Activated naive CD4-positive, alpha-beta T cell treated with Interleukin-2 at 50 U/mL for 16 hours (primary cell): ENCODE data around the gene SEC14L2.
"Not testable (repeated sequence)": the region's sequence is repeated elsewhere in the genome, so short reads cannot be mapped to it uniquely, and the experiment has no call there.

Experiments used
- DNase-seq: peaks from one replicate; pipeline ENCODE4 v3.0.0-alpha.2; 2020

The SEC14L2 gene

GRCh38 chr22:30429887-30430286 is 33.1 kb downstream of the SEC14L2 start:
- no peak for DNase-seq

DNA sequence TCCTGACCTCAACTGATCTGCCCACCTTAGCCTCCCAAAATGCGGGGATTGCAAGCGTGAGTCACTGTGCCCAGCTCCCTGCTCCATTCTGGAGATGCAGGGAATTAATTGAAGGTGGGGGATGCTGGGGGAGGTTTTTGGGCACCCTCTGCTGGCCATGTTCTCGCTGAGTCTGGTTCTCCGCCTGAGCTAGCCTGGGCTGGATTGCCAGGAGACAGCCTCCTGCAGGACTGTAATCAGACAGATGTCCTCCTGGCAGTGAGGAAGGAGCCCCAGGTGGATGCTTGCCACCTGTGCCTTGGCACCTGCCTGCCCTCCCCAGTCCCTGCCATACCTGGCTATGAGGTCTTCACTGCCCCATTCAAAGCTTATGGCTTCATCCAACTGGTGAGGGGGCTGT is 34.1 kb downstream of the SEC14L2 start:
- no peak for DNase-seq

GRCh38 chr22:30432096-30432495 is 35.3 kb downstream of the SEC14L2 start:
- DNase-seq = no peak

DNA sequence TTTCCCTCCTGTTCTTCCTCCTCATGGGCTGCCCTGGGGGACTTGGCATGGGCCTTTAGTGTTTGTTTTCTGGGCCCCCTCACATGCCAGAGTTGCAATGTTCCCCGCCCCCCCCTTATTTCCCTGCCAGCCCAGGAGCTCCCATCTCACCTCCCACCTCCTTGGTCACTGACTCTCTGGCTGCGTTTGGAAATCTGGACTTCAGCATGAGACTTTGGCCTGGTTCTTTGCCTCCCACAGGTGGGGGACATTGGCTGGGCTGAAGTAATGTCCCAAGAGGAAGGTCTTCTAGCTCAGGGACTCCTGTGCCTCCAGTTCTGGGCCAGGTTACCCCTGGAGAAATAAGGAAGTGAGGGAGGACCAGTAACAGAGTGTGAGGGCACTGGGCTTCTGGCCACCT is 35.7 kb downstream of the SEC14L2 start:
- DNase-seq = no peak

GRCh38 chr22:30433227-30433626 is 36.4 kb downstream of the SEC14L2 start:
- DNase-seq = no peak

DNA sequence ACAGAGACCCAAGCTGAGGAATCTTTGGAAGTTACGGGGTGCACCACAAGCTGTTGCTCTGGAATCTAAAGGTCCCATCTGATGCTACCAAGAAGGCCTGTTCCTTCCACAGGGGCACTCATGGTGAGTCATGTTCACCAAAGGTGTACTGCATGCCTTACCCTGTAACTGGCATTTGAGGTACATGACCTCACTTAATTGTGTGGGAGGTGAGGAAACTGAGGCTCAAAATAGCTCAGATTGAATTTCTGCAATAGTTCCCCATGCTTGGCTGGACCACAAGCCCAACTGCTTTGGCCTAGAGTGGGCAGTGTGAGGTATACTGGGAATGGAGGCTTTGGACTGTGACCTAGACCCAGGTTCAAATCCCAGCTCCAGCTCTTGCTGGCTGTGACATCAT is 37.0 kb downstream of the SEC14L2 start:
- no peak for DNase-seq

DNA sequence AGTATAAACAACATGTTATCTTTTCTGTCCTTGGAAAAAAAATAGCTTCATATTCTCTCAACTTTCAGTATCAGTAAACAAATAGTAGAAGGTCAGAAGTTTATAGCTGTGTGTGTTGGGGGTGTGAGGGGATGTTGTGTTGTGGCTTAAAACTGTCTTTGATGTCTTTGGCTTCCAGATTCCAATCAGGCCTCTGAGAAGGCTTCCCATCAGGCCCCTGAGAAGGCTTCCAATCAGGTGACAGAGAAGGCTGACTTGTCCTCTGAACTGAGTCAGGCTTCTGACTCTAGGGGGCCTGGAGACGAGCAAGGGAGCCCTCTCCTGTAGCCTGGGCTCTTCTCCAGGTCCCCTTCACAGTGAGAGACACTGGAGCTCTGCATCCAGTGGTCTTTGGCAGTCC is 38.0 kb downstream of the SEC14L2 start:
- no peak for DNase-seq

GRCh38 chr22:30435674-30436126 is 38.9 kb downstream of the SEC14L2 start:
- DNase-seq = peak; percentile 79

DNA sequence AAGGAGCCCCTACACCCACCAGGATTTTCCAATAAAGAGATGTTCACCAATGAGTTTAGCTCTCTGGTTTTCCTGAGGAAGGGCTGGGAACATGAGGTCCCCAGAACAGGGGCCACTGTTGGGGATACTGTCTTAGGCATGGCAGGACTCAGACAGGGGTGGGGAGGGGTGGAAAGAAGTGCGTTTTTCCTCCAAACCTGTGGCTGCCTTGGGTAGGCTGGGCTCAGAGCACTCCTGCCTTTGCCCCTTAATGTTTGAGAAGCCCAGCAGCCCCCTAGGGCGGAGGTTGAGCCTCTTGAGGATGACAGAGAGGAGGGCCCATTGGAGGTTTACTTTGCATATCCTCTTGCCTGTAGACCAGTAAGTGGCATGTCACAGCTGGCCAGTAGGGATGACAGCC is 39.4 kb downstream of the SEC14L2 start:
- no peak for DNase-seq

GRCh38 chr22:30438559-30438958 is 41.7 kb downstream of the SEC14L2 start:
- DNase-seq = no peak

- no peak for DNase-seq
Observed at GRCh38 chr22:30439226-30439625, 42.4 kb downstream of the SEC14L2 start.

DNA sequence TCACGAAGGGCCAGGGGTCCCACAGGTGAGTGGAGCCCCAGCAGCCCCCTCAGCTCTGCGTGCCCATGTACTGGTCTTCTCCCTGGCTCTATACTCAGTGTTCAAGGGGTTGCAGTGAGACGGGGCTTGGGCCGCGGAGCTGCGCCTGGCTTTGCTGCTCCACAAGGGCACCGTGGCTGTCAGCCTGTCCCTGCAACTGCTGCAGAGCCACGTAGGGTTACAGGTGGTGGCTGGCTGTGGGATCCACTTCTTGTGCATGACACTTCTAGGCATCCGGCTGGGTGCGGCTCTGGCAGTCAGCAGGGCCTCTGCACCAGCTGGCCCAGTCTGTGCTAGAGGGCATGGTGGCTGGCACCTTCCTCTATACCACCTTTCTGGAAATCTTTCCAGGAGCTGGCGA is 43.0 kb downstream of the SEC14L2 start:
- no peak for DNase-seq

DNA sequence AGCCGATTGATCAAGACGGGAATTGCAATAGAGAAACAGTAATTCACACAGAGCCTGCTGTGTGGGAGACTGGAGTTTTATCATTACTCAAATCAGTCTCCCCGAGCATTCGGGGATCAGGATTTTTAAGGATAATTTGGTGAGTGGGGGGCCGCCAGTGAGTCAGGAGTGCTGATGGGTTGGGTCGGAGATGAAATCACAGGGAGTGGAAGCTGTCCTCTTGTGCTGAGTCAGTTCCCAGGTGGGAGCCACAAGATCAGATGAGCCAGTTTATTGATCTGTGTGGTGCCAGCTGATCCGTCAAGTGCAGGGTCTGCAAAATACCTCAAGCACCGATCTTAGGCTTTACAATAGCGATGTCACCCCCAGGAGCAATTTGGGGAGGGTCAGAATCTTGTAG is 44.3 kb downstream of the SEC14L2 start:
- no peak for DNase-seq

DNA sequence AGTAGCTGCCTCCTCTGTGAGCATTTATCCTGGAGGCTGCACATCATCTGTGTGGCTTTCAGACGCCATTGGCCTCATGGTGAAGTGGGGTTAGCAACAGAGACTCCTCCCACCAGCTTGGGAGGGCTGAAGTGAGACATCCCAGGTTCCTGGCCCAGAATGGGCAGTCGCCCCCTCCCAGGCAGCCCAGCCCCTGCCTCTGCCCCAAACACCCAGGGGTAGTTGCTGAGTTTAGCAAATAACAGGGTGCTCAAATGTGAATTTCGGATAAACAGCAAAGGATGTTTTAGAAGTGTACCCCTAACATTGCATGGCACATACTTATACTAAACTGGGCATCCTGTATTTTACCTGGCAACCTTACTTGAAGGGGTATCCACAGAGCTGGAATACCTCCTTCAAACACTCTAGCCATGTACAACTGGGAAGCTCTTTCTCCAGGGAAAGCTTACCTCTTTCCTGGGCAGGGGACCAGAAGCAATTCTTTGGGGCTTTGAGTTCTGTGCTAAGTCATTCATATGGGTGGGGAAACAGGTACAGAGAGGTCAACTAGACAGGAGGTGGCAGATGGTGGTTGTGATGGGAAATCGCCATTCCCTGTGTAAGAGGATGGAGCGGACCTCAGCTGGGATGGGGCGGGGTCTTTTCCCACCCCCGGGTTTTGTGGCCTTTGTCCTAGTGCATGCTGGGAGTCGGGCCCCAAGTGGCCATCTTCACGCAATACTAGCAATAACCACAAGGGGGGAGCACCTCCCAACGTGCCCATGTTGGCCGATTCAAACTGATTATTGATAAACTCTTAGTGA is 48.0 kb downstream of the SEC14L2 start:
- DNase-seq = peak; percentile 61

DNA sequence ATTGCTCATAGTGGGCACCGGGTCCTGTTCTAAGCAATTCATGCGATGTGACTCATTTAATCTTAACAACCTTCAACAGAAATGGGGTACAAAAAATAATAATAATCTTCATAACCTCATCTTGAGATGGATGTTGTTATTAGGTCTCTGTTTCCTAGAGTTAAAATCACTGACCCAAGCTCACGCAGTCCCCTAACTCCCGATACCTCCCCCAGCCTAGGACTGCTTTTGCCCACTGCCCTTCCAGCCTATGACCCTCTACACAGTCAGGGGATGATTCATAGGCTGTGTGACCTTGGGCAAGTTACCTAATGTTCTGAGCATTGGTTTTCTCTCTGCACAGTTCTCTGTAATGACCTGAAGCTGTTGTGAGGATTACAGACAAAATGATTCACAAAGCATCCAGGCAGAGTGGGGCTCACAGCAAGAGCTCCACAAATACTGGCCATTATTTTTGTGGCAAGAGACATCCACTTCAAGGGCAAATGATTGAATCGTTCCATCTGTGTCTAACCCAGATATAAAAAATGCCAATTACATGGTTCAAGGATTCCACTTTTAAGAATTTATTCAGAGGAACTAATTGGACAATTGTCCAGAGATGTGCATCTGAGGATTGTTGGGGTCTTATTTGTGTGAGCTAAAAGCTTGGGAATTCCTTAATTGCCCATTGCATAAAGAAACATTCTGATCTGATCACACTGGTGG is 48.8 kb downstream of the SEC14L2 start:
- no peak for DNase-seq

DNA sequence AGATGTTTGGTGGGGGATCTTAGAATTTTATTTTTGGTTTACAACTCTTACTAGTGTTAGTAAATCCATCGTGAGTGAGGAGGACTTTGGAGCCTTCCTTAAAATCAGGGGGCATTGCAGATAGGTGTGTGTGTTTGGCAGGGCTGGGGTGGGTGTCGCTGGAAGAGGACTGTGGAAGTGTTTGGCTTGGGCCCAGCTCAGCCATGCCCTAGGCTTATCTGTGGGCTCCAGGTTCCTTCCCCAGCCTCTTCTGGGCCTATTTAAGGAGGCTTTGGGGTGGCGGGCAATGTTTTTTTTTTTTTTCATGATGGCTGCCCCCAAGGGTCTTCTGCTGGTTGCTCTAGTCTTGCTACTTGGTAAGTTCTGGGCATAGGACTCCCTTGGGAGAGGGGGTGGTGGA is 50.8 kb downstream of the SEC14L2 start:
- no peak for DNase-seq

DNA sequence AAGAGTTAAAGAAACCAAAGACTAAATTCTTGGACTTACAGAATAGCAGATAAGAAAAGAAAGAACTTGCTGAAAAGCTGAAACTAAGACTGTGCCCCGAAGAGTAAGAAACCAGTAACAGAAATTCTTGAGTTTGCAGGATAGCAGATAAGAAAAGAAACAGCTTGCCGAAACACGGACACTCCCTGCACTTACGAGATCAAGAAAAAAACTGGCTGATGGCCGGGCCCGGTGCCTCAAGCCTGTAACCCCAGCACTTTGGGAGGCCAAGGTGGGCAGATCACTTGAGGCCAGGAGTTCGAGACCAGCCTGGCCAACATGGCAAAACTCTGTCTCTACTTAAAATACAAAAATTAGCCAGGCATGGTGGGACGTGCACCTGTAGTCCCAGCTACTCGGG is 54.7 kb downstream of the SEC14L2 start:
- not testable (repeated sequence) for DNase-seq

GRCh38 chr22:30452861-30453260 is 56.0 kb downstream of the SEC14L2 start:
- DNase-seq = no peak

DNA sequence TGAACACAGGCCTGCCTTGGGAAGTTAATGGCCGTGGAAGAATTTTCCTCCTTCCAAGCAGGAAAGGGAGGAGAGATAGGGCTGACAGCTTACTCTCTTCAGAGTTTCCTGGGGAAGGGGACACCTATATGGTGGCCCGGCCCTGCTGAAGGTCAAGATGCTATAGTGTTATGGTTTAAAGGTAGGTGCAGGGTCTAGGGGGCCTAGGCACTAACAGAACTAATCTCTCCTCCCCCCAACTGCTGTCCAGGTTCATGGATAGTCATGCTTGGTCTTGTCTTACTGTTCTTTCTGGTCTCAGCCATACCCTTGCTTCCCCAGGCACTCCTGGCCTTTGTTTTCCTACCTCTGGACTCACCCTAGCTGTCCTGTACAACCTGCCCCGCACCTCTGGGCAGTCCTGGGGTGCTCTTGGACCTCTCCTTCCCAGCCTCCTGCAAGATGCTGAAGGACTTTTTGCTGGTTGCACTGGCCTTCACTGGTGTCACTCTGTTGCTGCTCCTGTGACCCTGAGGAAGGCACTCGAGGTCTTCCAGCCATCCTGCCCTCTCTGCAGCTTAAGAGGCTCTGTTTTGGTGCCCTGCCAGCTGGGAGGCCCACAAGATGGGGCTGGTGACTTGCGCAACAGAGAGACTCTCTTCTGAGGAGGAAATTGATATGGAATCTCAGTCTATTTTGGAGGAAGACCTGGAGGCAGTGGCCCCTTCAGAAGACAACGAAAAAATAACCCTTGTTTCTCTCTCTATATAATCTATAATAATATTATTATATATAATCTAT is 57.1 kb downstream of the SEC14L2 start:
- DNase-seq = no peak

GRCh38 chr22:30455075-30455840 is 58.4 kb downstream of the SEC14L2 start:
- no peak for DNase-seq

GRCh38 chr22:30457981-30458380 is 61.2 kb downstream of the SEC14L2 start:
- DNase-seq = no peak

GRCh38 chr22:30459181-30460052 is 62.6 kb downstream of the SEC14L2 start:
- DNase-seq = no peak
